AG09319 (cell line): ENCODE measurements around the gene STAB1.

Experiments used
- DNase-seq: peaks from one replicate; pipeline ENCODE4 v3.0.0-alpha.2; 2010; ENCODE audit warnings: low read depth; ENCODE audit errors: extremely low read depth
- TF ChIP-seq, protein P1 (sequence below): IDR thresholded peaks from 2 replicates; pipeline ENCODE4 v1.5.1; 2011; ENCODE audit warnings: low read depth, mild to moderate bottlenecking, inconsistent platforms, low read length, moderate library complexity

STAB1 gene, protein sequence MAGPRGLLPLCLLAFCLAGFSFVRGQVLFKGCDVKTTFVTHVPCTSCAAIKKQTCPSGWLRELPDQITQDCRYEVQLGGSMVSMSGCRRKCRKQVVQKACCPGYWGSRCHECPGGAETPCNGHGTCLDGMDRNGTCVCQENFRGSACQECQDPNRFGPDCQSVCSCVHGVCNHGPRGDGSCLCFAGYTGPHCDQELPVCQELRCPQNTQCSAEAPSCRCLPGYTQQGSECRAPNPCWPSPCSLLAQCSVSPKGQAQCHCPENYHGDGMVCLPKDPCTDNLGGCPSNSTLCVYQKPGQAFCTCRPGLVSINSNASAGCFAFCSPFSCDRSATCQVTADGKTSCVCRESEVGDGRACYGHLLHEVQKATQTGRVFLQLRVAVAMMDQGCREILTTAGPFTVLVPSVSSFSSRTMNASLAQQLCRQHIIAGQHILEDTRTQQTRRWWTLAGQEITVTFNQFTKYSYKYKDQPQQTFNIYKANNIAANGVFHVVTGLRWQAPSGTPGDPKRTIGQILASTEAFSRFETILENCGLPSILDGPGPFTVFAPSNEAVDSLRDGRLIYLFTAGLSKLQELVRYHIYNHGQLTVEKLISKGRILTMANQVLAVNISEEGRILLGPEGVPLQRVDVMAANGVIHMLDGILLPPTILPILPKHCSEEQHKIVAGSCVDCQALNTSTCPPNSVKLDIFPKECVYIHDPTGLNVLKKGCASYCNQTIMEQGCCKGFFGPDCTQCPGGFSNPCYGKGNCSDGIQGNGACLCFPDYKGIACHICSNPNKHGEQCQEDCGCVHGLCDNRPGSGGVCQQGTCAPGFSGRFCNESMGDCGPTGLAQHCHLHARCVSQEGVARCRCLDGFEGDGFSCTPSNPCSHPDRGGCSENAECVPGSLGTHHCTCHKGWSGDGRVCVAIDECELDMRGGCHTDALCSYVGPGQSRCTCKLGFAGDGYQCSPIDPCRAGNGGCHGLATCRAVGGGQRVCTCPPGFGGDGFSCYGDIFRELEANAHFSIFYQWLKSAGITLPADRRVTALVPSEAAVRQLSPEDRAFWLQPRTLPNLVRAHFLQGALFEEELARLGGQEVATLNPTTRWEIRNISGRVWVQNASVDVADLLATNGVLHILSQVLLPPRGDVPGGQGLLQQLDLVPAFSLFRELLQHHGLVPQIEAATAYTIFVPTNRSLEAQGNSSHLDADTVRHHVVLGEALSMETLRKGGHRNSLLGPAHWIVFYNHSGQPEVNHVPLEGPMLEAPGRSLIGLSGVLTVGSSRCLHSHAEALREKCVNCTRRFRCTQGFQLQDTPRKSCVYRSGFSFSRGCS (N-terminal part only)

DNA sequence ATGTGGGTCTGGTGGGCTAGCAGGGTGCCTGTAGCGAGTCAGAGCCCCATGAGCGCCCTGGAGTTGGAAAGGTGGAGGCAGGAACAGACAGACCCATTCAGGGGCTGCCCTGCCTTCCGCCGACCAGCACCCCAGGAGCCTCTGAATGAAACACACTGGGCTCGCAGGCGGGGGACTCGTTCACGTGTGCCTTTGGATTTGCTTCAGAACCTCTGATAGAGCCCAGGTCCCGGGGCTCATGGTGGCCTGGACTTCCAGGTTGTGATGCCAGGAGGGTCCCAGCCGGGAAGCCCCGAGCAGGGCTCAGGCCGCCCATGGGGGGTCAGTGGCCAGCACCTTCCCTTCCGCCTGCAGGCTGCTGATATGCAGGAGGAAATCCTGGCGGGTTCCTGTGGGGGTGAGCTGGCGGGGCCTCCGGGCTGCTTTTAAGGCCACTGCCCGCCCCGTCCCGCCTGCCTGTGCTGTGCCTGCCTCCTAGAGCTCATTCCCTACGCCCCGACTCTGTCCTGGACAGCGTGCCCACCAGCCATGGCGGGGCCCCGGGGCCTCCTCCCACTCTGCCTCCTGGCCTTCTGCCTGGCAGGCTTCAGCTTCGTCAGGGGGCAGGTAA lies at the start of gene STAB1:
STAB1 (plus strand) TSS at position 453 of the 610 bp plus-strand sequence; CDS start at position 529, 76 bp downstream.
- TF ChIP-seq, protein P1, sequence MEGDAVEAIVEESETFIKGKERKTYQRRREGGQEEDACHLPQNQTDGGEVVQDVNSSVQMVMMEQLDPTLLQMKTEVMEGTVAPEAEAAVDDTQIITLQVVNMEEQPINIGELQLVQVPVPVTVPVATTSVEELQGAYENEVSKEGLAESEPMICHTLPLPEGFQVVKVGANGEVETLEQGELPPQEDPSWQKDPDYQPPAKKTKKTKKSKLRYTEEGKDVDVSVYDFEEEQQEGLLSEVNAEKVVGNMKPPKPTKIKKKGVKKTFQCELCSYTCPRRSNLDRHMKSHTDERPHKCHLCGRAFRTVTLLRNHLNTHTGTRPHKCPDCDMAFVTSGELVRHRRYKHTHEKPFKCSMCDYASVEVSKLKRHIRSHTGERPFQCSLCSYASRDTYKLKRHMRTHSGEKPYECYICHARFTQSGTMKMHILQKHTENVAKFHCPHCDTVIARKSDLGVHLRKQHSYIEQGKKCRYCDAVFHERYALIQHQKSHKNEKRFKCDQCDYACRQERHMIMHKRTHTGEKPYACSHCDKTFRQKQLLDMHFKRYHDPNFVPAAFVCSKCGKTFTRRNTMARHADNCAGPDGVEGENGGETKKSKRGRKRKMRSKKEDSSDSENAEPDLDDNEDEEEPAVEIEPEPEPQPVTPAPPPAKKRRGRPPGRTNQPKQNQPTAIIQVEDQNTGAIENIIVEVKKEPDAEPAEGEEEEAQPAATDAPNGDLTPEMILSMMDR = no peak
- no peak for DNase-seq

DNA sequence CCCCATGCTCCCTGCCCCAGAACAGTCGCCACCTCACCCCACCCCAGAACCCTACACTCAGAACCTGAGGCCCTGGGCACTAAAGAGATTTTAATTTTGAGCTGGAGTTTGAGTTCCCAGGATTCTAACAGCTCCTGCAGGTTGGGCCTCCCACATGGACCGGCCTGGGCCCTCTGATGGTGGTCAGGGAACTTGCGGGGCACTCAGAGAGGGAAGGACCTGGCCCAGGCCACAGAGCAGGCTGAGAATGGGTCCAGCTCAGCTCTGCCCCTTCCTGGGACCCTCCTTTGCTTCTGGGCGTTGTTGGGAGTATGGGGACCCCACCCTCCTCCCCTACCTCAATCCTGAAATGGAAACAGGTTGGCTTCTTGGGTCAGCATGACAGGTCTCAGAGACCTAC lies 49.1 kb upstream of the STAB1 start:
- TF ChIP-seq, protein P1 = no peak
- no peak for DNase-seq

DNA sequence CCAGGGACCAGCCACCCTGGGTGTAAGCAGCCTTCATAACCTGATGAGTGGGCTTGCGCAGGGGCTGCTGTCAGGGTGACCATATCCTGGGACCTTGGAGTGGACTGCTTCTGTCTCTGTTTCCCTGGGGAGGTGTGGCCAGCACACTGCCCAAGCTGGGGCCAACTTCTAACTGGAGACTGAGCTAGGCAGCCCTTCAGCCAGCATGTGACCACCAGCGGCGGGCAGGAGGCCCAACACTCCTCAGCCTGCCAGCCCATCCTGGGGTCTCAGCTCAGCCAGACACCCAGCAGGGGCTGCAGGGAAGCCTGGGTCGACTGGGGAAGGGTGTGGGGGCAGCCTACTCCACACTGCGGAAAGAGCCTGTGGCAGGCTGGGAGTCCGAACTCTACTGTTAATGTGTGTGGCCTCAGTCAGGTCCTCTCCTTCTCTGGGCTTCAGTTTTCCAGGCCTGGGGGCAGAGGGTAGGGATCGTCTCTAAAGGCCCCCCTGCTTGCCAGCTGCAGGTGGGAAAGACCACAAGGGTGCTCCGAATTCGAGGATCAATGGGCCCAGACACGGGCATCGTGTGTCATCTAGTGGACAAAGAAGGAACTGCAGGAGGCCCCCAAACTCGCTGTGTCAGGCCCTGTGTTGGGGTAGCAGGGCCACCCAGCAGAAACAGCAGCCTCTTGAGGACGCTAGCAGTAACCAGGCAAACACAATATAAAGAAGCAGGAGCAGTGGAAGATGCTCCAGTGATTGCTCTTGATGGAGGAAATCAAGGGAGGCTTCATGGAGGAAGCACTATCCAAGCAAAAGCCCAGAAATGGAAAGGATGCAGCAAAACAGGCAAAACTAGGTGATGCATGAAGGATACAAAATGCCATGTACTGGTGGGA lies 48.3 kb upstream of the STAB1 start:
- TF ChIP-seq, protein P1 = no peak; the same call in none of the 2 replicates
- no peak for DNase-seq

DNA sequence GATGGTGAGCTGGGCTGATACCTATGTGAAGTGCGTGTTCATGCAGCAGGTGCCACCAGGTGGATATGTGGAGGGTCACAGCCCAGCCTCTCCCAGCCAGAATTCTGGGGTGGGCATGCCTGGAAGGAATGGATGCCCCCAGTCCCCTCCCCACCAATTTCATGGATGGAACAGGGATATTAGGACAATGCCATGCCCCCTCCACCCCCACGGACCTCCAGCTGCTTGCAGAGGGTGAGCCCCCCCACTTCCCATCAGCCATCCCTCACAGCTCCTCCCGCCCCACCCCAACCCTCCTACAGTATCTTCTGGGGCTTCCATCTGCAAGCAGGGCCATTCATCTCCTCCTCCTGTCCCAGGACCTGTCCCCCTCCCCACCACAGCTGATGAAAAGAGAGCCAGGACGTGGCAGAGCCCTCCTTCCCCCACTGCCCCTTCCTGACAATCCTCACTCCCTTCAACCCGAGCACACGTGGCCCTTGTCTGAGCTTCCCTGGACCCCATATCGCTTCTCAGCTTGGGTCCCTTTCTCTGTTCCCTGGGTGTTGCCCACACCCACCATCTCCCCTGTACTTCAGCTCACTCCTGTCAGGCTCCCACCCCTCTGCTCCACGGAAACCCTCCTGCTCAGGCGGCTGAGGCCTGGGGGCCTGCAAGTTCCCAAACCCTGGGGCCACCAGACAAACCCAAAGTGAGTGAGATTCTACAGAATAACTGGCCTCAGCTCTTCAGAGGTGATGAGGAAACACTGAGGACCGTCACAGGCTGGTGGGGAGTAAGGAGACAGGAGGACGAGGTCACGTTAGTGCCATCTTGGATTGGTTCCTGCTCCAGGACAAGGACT lies 47.4 kb upstream of the STAB1 start:
- TF ChIP-seq, protein P1 = no peak
- no peak for DNase-seq

DNA sequence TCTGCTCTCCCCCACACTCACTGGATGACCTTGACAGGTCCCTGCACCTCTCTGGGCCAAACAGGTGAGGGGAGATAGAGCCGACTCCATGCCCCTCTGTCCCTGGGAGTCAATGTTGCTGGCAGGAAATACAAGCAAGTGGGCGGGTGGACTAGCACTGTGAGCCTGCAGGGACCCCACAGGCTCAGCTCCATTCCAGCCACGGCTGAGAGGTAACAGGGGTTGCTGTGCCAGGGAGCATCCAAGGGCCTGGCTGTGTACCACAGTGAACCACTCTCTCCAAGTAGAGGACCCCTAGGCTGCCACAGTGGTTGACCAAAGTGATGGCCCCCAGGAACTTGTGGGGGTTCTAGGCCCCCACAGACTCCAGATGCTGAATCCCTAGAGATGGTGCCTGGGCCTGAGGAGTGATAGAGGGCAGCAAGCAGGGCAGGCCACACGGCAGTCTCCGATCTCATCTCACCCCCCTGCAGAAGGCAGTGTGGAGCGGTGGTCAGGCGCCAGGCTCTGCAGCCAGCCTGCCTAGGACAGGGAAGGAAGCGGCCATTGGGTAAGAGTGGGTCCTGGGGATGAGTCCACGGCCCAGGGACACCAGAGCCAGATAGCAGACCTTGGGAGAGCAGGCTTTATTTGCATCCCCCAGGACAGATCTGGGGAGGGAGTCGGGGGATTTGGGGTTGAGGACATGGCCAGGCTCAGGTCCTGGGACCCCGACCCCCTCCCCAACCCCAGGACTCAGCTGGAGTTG lies 44.5 kb upstream of the STAB1 start:
- TF ChIP-seq, protein P1 = no peak

More for the DNA sequence above, 44.5 kb upstream of the STAB1 start:
- no peak for DNase-seq
